ENCODE results near the gene SLIT2. TPM values are rescaled to one million over a fixed set of nuclear protein-coding genes. Genes with fewer than 3 reads are reported as not detected.
A peak's percentile ranks its signal among the peaks of the same experiment; 100 is the strongest.

The SLIT2 gene, protein sequence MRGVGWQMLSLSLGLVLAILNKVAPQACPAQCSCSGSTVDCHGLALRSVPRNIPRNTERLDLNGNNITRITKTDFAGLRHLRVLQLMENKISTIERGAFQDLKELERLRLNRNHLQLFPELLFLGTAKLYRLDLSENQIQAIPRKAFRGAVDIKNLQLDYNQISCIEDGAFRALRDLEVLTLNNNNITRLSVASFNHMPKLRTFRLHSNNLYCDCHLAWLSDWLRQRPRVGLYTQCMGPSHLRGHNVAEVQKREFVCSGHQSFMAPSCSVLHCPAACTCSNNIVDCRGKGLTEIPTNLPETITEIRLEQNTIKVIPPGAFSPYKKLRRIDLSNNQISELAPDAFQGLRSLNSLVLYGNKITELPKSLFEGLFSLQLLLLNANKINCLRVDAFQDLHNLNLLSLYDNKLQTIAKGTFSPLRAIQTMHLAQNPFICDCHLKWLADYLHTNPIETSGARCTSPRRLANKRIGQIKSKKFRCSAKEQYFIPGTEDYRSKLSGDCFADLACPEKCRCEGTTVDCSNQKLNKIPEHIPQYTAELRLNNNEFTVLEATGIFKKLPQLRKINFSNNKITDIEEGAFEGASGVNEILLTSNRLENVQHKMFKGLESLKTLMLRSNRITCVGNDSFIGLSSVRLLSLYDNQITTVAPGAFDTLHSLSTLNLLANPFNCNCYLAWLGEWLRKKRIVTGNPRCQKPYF (N-terminal part only)
- total RNA-seq (2014; rRNA removed; shearing (Covaris generic); ENCODE audit: low replicate concordance), result not detected in 2 replicates

- Histone ChIP-seq H3K27ac (ENCODE audit: low read length) (no peak within 1 kb of the TSS), H3K36me3 (ENCODE audit: insufficient read depth, low read length) (no peaks in the 10 kb centered on the region), H3K79me2 (ENCODE audit: low read length) (no peaks in the 10 kb centered on the region), H3K9me2 (replicated peaks; ENCODE audit: insufficient read depth, low read length) (no peaks in the 10 kb centered on the region), H4K20me1 (ENCODE audit: insufficient read depth, low read depth, low read length) (no peaks in the 10 kb centered on the region), H3K9me3 (ENCODE audit: low read length) (no peaks in the 10 kb centered on the region), H2AFZ (ENCODE audit: low read length) (no peak within 1 kb of the TSS), H3K4me2 (ENCODE audit: low read depth, low read length, poor library complexity, severe bottlenecking) (no peak within 1 kb of the TSS), H3K4me3 (ENCODE audit: low read length) (no peak within 1 kb of the TSS), H3K9ac (ENCODE audit: low read length) (no peak within 1 kb of the TSS), H3K4me1 (ENCODE audit: low read length) (no peaks in the 10 kb centered on the region), H3K27me3 (ENCODE audit: low read length) (no peaks in the 10 kb centered on the region)
- DNase-seq, result no peak
Measured at GRCh38 chr4:20251796-20252655, at the start of gene SLIT2. Gene SLIT2, plus strand, starts transcription at chr4:20251905. Its CDS starts 1,911 bp downstream, at chr4:20253816.

DNA sequence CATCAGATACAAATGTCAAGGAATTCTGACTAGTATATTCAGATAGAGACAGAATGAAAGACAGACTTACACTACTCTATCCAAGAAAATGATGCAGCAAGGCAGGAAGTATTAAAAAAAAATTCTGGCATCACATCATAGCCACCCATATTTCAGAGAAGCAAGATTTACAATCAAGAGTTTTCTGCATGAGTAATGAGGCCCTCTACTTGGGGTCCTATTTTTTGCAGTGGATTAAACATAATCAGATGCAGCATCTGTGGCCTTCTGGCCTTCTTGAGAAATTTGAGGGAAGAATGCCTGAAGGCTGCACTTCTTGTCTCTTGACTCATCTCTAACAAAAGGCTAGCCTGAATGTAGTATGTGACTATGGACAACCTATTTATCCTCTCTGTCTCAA lies 48.2 kb upstream of the SLIT2 start:
- Histone ChIP-seq H3K9me3 (ENCODE audit: low read length) (no peaks in the 10 kb centered on the region; the same call in 1 of the 2 replicates), H3K9ac (ENCODE audit: low read length) (no peak overlapping the region), H3K79me2 (ENCODE audit: low read length) (no peaks in the 10 kb centered on the region), H3K9me2 (replicated peaks; ENCODE audit: insufficient read depth, low read length) (no peaks in the 10 kb centered on the region), H3K36me3 (ENCODE audit: insufficient read depth, low read length) (no peaks in the 10 kb centered on the region), H3K4me1 (ENCODE audit: low read length) (no peaks in the 10 kb centered on the region), H3K27ac (ENCODE audit: low read length) (no peak overlapping the region), H2AFZ (ENCODE audit: low read length) (no peak overlapping the region), H3K4me3 (ENCODE audit: low read length) (no peak overlapping the region), H3K4me2 (ENCODE audit: low read depth, low read length, poor library complexity, severe bottlenecking) (no peak overlapping the region), H3K27me3 (ENCODE audit: low read length) (no peaks in the 10 kb centered on the region), H4K20me1 (ENCODE audit: insufficient read depth, low read depth, low read length) (no peaks in the 10 kb centered on the region)
- DNase-seq, result no peak

DNA sequence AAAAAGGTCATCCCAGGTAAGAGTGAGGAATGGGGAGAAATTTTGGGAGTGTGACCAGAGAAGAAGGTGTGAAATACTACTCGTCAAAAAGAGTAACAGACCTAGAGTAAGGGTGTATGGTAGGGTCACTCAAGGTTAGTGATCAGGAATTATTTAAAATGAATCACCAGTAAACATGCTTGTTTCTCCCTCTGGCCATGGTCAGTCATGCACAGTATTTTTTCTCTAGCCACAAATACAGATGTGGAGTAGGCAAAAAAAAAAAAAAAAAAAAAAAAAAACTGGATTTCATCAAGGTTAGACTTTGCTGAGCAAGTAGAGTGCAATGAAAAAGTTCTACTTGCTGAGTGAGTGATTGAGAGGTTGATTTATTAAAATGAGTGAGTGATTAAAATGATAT lies 34.2 kb upstream of the SLIT2 start:
- no peaks in the 10 kb centered on the region for H3K9me2 ChIP-seq (replicated peaks; ENCODE audit: insufficient read depth, low read length)
- no peaks in the 10 kb centered on the region for H3K9me3 ChIP-seq (ENCODE audit: low read length)
- no peak overlapping the region for H3K4me3 ChIP-seq (ENCODE audit: low read length)
- no peak overlapping the region for H2AFZ ChIP-seq (ENCODE audit: low read length)
- H3K36me3 ChIP-seq (ENCODE audit: insufficient read depth, low read length), result no peaks in the 10 kb centered on the region
- H3K79me2 ChIP-seq (ENCODE audit: low read length), result no peaks in the 10 kb centered on the region
- no peak overlapping the region for H3K27ac ChIP-seq (ENCODE audit: low read length)
- H4K20me1 ChIP-seq (ENCODE audit: insufficient read depth, low read depth, low read length), result no peaks in the 10 kb centered on the region
- H3K27me3 ChIP-seq (ENCODE audit: low read length), result no peaks in the 10 kb centered on the region
- H3K4me1 ChIP-seq (ENCODE audit: low read length), result no peaks in the 10 kb centered on the region
- no peak overlapping the region for H3K9ac ChIP-seq (ENCODE audit: low read length)
- no peak overlapping the region for H3K4me2 ChIP-seq (ENCODE audit: low read depth, low read length, poor library complexity, severe bottlenecking)
- DNase-seq, result no peak

GRCh38 chr4:20217951-20218350 lies 33.8 kb upstream of the SLIT2 start:
- Histone ChIP-seq H3K27me3 (ENCODE audit: low read length) (no peaks in the 10 kb centered on the region), H3K79me2 (ENCODE audit: low read length) (no peaks in the 10 kb centered on the region), H2AFZ (ENCODE audit: low read length) (no peak overlapping the region), H3K9me2 (replicated peaks; ENCODE audit: insufficient read depth, low read length) (no peaks in the 10 kb centered on the region), H3K9me3 (ENCODE audit: low read length) (no peaks in the 10 kb centered on the region), H3K27ac (ENCODE audit: low read length) (no peak overlapping the region), H3K4me2 (ENCODE audit: low read depth, low read length, poor library complexity, severe bottlenecking) (no peak overlapping the region), H3K4me1 (ENCODE audit: low read length) (no peaks in the 10 kb centered on the region), H3K9ac (ENCODE audit: low read length) (no peak overlapping the region), H4K20me1 (ENCODE audit: insufficient read depth, low read depth, low read length) (no peaks in the 10 kb centered on the region), H3K36me3 (ENCODE audit: insufficient read depth, low read length) (no peaks in the 10 kb centered on the region), H3K4me3 (ENCODE audit: low read length) (no peak overlapping the region)
- no peak for DNase-seq

DNA sequence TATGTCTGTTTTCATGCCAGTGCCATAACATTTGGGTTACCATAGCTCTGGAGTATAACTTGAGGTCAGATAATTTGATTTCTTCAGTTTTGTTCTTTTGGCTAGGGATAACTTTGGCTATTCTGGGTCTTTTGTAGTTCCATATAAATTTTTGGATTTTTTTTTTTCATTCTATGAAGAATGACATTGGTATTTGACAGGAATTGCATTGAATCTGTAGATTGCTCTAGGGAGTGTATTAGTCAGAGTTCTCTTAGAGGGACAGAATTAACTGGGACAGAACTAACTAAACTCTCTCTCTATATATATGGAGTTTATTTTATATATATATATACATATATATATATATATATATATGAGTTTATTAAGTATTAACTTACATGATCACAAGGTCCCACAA lies 32.2 kb upstream of the SLIT2 start:
- H3K27me3 ChIP-seq (ENCODE audit: low read length), result no peaks in the 10 kb centered on the region
- H3K9ac ChIP-seq (ENCODE audit: low read length), result no peak overlapping the region
- H3K36me3 ChIP-seq (ENCODE audit: insufficient read depth, low read length), result no peaks in the 10 kb centered on the region
- peaks cover 5% of the 10 kb centered on the region; the same call in 1 of the 2 replicates for H3K9me3 ChIP-seq (ENCODE audit: low read length)
- no peaks in the 10 kb centered on the region for H3K79me2 ChIP-seq (ENCODE audit: low read length)
- H2AFZ ChIP-seq (ENCODE audit: low read length), result no peak overlapping the region
- no peaks in the 10 kb centered on the region for H3K4me1 ChIP-seq (ENCODE audit: low read length)
- no peak for DNase-seq
- H3K27ac ChIP-seq (ENCODE audit: low read length), result no peak overlapping the region
- no peaks in the 10 kb centered on the region for H3K9me2 ChIP-seq (replicated peaks; ENCODE audit: insufficient read depth, low read length)
- no peak overlapping the region for H3K4me3 ChIP-seq (ENCODE audit: low read length)
- no peaks in the 10 kb centered on the region for H4K20me1 ChIP-seq (ENCODE audit: insufficient read depth, low read depth, low read length)
- no peak overlapping the region for H3K4me2 ChIP-seq (ENCODE audit: low read depth, low read length, poor library complexity, severe bottlenecking)

DNA sequence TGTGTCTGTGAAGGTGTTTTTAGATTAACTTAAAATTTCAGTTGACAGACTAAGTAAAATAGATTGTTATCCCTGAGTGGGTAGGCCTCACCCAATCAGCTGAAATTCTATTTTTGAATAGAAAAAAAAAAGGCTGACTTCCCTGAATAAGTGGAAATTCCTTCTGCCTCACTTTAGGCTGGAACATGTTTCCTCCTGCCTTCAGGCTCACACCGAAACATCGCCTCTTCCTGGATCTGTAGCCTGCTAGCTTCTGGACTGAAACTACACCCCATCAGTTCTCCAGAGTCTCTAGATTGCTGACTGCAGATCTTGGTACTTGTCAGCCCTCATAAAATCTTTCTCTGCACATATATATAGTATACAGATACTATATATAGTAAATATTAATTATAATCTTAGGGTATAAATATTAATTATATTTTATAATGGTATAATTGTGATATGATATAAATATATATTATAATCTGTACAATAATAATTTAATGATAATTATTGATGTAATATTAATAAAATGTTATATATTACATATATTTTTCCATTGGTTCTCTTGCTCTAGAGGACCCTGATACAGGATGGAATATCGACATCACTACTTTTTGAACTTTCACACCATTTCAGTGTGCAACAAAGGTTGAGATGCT lies 13.7 kb upstream of the SLIT2 start:
- no peak overlapping the region for H3K9ac ChIP-seq (ENCODE audit: low read length)
- no peak overlapping the region for H3K4me2 ChIP-seq (ENCODE audit: low read depth, low read length, poor library complexity, severe bottlenecking)
- H3K4me3 ChIP-seq (ENCODE audit: low read length), result no peak overlapping the region
- H4K20me1 ChIP-seq (ENCODE audit: insufficient read depth, low read depth, low read length), result no peaks in the 10 kb centered on the region
- no peaks in the 10 kb centered on the region for H3K27me3 ChIP-seq (ENCODE audit: low read length)
- H3K79me2 ChIP-seq (ENCODE audit: low read length), result no peaks in the 10 kb centered on the region
- no peaks in the 10 kb centered on the region for H3K4me1 ChIP-seq (ENCODE audit: low read length)
- no peaks in the 10 kb centered on the region for H3K9me2 ChIP-seq (replicated peaks; ENCODE audit: insufficient read depth, low read length)
- H3K27ac ChIP-seq (ENCODE audit: low read length), result no peak overlapping the region
- no peaks in the 10 kb centered on the region for H3K36me3 ChIP-seq (ENCODE audit: insufficient read depth, low read length)
- no peak for DNase-seq
- no peaks in the 10 kb centered on the region for H3K9me3 ChIP-seq (ENCODE audit: low read length)
- H2AFZ ChIP-seq (ENCODE audit: low read length), result no peak overlapping the region

GRCh38 chr4:20248155-20248558 lies 3.5 kb upstream of the SLIT2 start:
- Histone ChIP-seq H3K4me1 (ENCODE audit: low read length) (no peaks in the 10 kb centered on the region), H3K79me2 (ENCODE audit: low read length) (no peaks in the 10 kb centered on the region), H3K4me3 (ENCODE audit: low read length) (no peak overlapping the region), H3K36me3 (ENCODE audit: insufficient read depth, low read length) (no peaks in the 10 kb centered on the region), H3K9me2 (replicated peaks; ENCODE audit: insufficient read depth, low read length) (no peaks in the 10 kb centered on the region), H3K27ac (ENCODE audit: low read length) (no peak overlapping the region), H3K27me3 (ENCODE audit: low read length) (no peaks in the 10 kb centered on the region), H2AFZ (ENCODE audit: low read length) (no peak overlapping the region), H3K9me3 (ENCODE audit: low read length) (no peaks in the 10 kb centered on the region), H3K4me2 (ENCODE audit: low read depth, low read length, poor library complexity, severe bottlenecking) (no peak overlapping the region), H4K20me1 (ENCODE audit: insufficient read depth, low read depth, low read length) (no peaks in the 10 kb centered on the region), H3K9ac (ENCODE audit: low read length) (no peak overlapping the region)
- DNase-seq, result peak; percentile 73
